Neural cell (in vitro differentiated cells): ENCODE results near the gene MAML2.

Experiments used
- CTCF ChIP-seq: fragments of 450-650 bp; IDR thresholded peaks from 2 replicates; pipeline ENCODE4 v1.5.1; 2014; ENCODE audit warnings: antibody characterized with exemption, mild to moderate bottlenecking, moderate library complexity; ENCODE audit not compliant: poor library complexity, severe bottlenecking
- EP300 ChIP-seq: fragments of 450-650 bp; conservative IDR thresholded peaks from 2 replicates; pipeline ENCODE4 v1.6.1; 2014; ENCODE audit warnings: antibody characterized with exemption, mild to moderate bottlenecking, moderate library complexity; ENCODE audit not compliant: poor library complexity, severe bottlenecking
- EZH2 ChIP-seq: fragments of 200-600, 300-800 bp; shearing (Covaris generic), sonication (generic); IDR thresholded peaks from 2 replicates; pipeline ENCODE4 v1.6.1; 2014; ENCODE audit warnings: antibody characterized with exemption, low read length, borderline replicate concordance, mild to moderate bottlenecking; ENCODE audit not compliant: insufficient read depth, poor library complexity, severe bottlenecking
- POLR2AphosphoS5 ChIP-seq: IDR thresholded peaks from 2 replicates; pipeline ENCODE4 v1.6.1; 2012
- REST ChIP-seq: IDR thresholded peaks from 2 replicates; pipeline ENCODE4 v1.6.1; 2012; ENCODE audit warnings: borderline replicate concordance
- SMC3 ChIP-seq: fragments of 450-650 bp; conservative IDR thresholded peaks from 2 replicates; pipeline ENCODE4 v1.6.1; 2014; ENCODE audit warnings: antibody characterized with exemption, mild to moderate bottlenecking, moderate library complexity; ENCODE audit not compliant: poor library complexity

GRCh38 chr11:96019810-96020747, 322.9 kb downstream of the MAML2 start:
- TF ChIP-seq CTCF (no peak), EP300 (no peak), SMC3 (no peak), POLR2AphosphoS5 (no peak), REST (no peak), EZH2 (no peak)
